ENCODE data around the gene PEDS1. TPM values are rescaled to one million over a fixed set of nuclear protein-coding genes. Genes with fewer than 3 reads are reported as not detected.
"Not testable (repeated sequence)": the region's sequence is repeated elsewhere in the genome, so short reads cannot be mapped to it uniquely, and the experiment has no call there.

Gene PEDS1
- total RNA-seq, 1 experiment from 2014 or later: 37.5 TPM

DNA sequence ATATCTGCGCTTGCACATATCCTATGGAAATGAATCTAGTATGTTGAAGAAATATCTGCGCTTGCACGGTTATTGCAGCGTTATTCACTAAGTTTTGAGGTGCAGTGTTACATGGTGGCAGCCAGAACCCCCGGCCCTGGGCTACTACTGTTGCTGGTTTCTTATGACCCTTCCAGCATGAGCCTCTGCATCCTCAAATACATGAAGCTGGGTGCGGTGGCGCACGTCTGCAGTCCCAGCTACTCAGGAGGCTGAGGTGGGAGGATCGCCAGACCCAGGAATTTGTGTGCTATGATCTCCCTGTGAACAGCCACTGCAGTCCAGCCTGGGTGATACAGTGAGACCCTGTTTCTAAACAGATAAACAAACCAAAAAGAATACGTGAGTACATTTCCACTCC, 27.8 kb upstream of the PEDS1 start:
- Mint-ChIP-seq H3K9me3 (ENCODE audit: low read depth, unreplicated experiment) (no peaks in the 10 kb centered on the region), H3K4me3 (ENCODE audit: low read depth, unreplicated experiment) (no peak overlapping the region), H3K4me1 (ENCODE audit: low read depth, unreplicated experiment) (peaks cover 19% of the 10 kb centered on the region), H3K36me3 (ENCODE audit: insufficient read depth, unreplicated experiment) (peaks cover 22% of the 10 kb centered on the region), H3K27ac (ENCODE audit: unreplicated experiment) (no peak overlapping the region), H3K27me3 (ENCODE audit: unreplicated experiment) (no peaks in the 10 kb centered on the region)
- DNase-seq: no peak
- CTCF ChIA-PET: interaction anchor here (0.5 to 0.8 kb wide), 2 partner anchors 61 to 598 kb away, joined by 3 read pairs; no protein-coding TSS in a partner anchor
- intact Hi-C loops (cut with micrococcal nuclease; ENCODE audit: unreplicated experiment): no loop called here
- TF ChIP-seq, protein P1, sequence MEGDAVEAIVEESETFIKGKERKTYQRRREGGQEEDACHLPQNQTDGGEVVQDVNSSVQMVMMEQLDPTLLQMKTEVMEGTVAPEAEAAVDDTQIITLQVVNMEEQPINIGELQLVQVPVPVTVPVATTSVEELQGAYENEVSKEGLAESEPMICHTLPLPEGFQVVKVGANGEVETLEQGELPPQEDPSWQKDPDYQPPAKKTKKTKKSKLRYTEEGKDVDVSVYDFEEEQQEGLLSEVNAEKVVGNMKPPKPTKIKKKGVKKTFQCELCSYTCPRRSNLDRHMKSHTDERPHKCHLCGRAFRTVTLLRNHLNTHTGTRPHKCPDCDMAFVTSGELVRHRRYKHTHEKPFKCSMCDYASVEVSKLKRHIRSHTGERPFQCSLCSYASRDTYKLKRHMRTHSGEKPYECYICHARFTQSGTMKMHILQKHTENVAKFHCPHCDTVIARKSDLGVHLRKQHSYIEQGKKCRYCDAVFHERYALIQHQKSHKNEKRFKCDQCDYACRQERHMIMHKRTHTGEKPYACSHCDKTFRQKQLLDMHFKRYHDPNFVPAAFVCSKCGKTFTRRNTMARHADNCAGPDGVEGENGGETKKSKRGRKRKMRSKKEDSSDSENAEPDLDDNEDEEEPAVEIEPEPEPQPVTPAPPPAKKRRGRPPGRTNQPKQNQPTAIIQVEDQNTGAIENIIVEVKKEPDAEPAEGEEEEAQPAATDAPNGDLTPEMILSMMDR (IDR thresholded peaks at IDR 0.05; ENCODE audit: unreplicated experiment): no peak
- BruUV-seq (replicated peaks): no TSS peak

DNA sequence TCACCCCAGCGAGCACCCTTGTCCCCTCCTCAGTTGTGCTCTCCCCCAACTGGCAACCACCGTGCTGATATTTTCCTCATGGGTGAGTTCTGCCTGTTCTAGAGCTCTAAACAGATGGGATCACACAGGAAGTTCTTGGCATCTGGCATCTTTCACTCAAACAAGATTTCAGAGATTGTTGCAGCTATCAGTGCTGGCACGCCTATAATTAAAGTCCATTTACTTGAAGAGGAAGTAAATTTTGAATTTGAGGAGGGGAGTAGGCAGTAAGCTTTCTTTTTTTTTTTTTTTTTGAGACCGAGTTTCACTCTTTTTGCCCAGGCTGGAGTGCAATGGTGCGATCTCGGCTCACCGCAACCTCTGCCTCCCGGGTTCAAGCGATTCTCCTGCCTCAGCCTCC, 25.1 kb upstream of the PEDS1 start:
- H3K4me3 Mint-ChIP-seq (ENCODE audit: low read depth, unreplicated experiment); H3K9me3 Mint-ChIP-seq (ENCODE audit: low read depth, unreplicated experiment); DNase-seq; BruUV-seq (replicated peaks); H3K4me1 Mint-ChIP-seq (ENCODE audit: low read depth, unreplicated experiment); H3K27me3 Mint-ChIP-seq (ENCODE audit: unreplicated experiment); H3K27ac Mint-ChIP-seq (ENCODE audit: unreplicated experiment): not testable (repeated sequence)
- peaks cover 19% of the 10 kb centered on the region for H3K36me3 Mint-ChIP-seq (ENCODE audit: insufficient read depth, unreplicated experiment)
- CTCF ChIA-PET: interaction anchor here (0.6 to 4.2 kb wide), 15 partner anchors 9 to 1547 kb away, joined by 3 to 48 read pairs (median 5); partner anchors contain the start of genes PEDS1 and UBE2V1
- intact Hi-C loops (cut with micrococcal nuclease; ENCODE audit: unreplicated experiment): loop anchor here (2.0 kb wide), 1 partner anchor 58 kb away; no protein-coding TSS in a partner anchor

DNA sequence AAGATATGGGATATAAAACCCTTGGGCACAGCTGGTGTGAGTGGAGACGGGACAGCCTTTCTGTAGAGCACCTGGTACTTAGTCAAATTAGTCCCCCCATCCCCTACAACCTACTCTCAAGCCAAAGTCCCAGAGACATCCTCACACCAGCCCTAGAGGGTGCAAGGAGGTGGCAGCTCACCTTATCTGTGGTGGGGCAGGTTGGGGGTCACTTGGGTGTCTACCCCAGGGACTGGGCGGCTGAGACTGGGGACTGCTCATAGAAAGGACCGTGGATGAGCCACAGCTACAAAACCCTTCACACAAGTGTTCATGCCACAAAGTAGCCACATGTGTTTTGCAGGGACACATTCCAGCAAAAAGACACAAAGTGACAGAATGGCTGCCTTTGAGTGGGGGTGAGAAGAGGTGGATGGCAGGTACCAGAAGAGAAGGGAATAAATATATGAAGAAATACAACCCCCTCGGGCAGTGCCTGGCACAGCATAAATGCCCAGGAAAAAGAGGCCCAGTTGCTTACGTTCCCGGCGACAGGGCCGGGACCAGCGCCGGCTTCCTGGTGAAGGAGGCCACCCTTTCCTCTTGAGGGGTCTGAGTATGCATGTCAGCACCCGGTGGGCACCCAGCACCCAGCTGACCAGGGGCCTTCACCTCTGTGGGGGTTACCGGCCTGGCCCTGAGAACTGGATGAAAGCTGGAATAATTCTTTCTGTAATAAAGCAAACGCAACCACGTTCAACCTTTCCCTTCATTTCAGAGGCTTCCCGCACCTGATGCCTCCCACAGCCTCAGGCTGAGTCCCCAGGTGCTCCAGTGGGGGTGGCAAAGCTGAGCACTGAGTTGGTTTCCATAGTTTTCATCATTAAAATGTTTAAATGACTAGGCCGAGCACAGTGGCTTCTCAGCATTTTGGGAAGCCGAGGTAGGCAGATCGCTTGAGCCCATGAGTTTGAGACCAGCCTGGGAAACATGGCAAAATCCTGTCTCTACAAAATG, 22.7 kb upstream of the PEDS1 start:
- Mint-ChIP-seq H3K4me3 (ENCODE audit: low read depth, unreplicated experiment) (no peak overlapping the region), H3K4me1 (ENCODE audit: low read depth, unreplicated experiment) (peaks cover 18% of the 10 kb centered on the region), H3K36me3 (ENCODE audit: insufficient read depth, unreplicated experiment) (peaks cover 24% of the 10 kb centered on the region), H3K27me3 (ENCODE audit: unreplicated experiment) (no peaks in the 10 kb centered on the region), H3K9me3 (ENCODE audit: low read depth, unreplicated experiment) (no peaks in the 10 kb centered on the region), H3K27ac (ENCODE audit: unreplicated experiment) (no peak overlapping the region)
- no peak for DNase-seq
- TF ChIP-seq, protein P1 (IDR thresholded peaks at IDR 0.05; ENCODE audit: unreplicated experiment): no peak
- intact Hi-C loops (cut with micrococcal nuclease; ENCODE audit: unreplicated experiment): no loop called here
- BruUV-seq (replicated peaks): no TSS peak
- CTCF ChIA-PET: interaction anchor here (0.6 to 4.2 kb wide), 4 partner anchors 10 to 275 kb away, joined by 3 to 48 read pairs (median 6); no protein-coding TSS in a partner anchor

DNA sequence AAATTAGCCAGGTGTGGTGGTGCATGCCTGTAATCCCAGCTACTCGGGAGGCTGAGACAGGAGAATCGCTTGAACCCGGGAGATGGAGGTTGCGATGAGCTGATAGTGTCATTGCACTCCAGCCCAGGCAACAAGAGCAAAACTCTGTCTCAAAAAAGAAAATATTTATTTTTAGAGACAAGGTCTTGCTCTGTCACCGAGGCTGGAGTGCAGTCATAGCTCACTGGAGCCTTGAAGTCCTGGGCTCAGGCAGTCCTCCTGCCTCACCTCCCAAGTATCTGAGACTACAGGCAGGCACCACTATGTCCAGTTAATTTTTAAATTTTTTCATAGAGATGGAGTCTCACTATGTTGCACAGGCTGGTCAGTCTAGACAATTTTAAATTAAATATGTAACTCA, 20.9 kb upstream of the PEDS1 start:
- CTCF ChIA-PET: interaction anchor here (1.5 kb wide), 1 partner anchor 54 kb away, joined by 6 read pairs; no protein-coding TSS in a partner anchor
- peaks cover 24% of the 10 kb centered on the region for H3K36me3 Mint-ChIP-seq (ENCODE audit: insufficient read depth, unreplicated experiment)
- BruUV-seq (replicated peaks): no TSS peak

More for the DNA sequence above, 20.9 kb upstream of the PEDS1 start:
- Mint-ChIP-seq H3K4me3 (ENCODE audit: low read depth, unreplicated experiment) (no peak overlapping the region), H3K4me1 (ENCODE audit: low read depth, unreplicated experiment) (peaks cover 22% of the 10 kb centered on the region), H3K27me3 (ENCODE audit: unreplicated experiment) (no peaks in the 10 kb centered on the region), H3K27ac (ENCODE audit: unreplicated experiment) (no peak overlapping the region), H3K9me3 (ENCODE audit: low read depth, unreplicated experiment) (peaks cover 1% of the 10 kb centered on the region)
- intact Hi-C loops (cut with micrococcal nuclease; ENCODE audit: unreplicated experiment): no loop called here
- TF ChIP-seq, protein P1 (IDR thresholded peaks at IDR 0.05; ENCODE audit: unreplicated experiment): no peak
- no peak for DNase-seq
